ENCODE measurements around the gene DOCK10.

Gene DOCK10

DNA sequence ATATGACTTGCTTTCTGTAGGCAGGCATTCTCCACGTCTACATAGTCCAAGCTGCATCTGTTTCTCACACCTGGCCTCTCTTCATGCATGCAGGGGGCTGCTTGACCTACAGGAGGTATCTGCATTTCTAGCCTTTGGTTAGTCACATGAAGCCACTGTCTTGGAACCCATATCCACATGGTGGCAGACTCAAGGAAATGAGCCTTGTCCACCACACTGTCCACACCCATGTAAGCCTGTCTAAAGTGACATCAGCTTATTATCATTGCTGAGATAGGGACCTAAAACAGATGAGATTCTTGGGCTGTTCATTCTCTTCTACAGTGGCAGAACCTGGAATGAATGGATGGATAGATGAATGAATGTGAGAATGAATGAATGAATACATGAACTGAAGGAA lies 160.4 kb downstream of the DOCK10 start:
- DNase-seq: peak in 1 of 4 experiments; percentile 17

DNA sequence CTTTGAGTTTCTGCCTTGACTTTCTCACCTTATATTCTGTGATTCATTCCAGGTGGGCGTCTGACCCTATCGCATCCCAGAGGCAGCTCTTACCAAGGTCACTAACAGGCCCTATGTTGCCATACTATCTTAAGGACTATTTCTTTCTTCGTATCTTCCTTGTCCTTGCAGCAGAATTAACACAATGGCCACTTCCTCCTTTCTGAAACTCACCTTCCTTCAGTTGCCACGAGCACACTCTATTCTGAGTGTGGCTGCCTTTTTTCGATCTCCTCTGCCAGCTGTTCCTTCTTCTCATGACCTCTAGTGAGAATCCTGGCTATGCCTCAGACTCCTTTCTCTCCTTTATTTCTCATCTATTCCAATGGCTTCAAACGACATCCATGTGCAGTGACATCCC lies 165.7 kb downstream of the DOCK10 start:
- no peak for DNase-seq

DNA sequence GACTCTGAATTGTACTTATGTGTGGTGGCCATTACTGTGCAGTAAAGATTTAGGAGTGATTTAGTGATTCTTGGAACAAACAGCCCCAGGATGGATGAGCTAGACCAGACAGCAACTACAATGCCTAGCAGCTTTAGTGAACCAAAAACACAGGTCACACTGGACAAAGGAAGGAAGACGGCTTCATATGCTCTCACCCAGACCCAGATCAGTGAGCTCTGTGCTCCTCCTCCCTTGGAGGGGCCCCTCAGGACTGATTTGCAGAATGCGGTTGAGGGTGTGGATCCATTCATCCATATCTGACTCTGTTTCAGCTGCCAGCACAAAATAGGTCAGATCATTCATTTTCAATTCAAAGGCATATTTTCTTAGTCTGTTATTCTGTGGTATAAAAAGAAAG lies 166.4 kb downstream of the DOCK10 start:
- no peak for DNase-seq

DNA sequence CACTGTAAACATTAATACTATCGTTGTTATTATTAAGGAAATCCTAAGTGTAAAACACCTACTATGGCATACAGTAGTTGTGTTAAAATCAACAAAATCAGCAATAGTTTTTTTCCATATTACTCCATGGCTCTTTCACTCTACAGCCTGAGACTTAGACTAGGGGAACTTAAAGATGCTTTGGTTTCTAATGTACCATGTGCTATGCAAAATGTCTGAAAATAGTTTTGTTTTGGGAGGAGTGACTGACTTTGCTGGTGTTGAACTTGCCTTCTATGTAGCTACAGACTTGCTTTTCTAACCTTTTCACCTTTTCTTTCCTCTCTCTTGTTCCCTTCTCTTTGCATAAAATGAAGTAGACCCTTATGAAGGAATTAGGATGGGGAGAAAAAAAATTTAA lies 167.1 kb downstream of the DOCK10 start:
- no peak for DNase-seq

DNA sequence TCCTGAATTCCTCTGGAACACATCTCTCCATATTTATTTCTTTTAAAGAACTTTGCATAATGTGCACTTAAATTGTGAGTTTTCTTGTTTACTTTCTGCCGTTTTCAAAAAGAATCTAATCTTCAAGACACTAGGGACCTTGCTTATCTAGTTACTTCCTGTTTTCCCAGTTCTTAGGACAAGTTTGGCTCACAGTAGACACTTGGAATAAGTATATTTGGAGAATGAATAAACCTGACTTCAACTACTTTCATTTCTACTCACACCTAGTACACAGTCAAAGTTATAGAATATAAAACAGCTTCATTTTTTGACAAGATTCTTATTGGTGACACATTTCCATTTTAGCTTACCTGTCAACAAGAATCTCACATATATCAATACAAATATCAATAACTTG lies 170.5 kb downstream of the DOCK10 start:
- no peak for DNase-seq

DNA sequence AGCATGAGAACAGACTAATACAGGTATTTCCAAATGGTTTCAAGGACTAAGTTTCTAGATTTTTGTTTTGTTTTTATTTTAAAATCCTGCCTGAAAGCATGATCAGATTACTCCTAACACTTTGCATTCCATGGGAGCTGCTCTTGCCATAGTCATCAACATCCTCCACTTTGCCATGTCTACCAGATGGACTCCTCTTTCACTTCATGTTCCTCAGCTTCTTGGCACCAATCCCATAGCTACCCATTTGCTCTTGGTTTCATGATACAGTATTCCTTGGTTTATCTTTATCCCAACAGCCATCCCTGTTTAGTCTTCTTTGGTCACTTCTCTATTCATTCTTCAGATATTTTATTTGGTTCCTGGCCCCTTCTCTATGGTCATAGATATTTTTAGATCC lies 171.9 kb downstream of the DOCK10 start:
- no peak for DNase-seq

DNA sequence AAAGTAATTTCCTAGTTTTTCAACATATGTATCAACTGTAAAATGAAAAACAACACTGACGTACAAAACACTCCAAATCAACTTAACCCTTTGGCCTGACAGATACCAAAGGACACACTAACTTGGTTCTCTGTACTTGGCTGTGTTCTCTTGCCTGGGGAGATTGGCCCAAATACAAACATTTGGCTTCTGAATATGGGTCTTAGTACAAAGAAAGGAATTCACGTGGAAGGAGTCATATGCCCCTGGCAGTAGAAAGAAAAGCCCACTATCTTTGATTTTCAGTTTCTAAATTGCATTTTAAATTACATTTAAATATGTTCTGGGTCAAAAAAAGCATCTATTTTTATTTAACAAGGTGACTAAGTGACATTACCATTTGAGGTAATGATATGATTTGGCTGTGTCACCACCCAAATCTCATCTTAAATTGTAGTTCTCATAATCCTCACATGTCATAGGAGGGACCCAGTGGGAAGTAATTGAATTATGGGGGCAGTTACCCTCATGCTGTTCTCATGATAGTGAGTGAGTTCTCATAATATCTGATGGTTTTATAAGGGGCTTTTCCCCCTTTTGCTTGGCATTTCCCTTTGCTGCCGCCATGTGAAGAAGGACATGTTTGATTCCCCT lies 172.6 kb downstream of the DOCK10 start:
- DNase-seq: no peak

DNA sequence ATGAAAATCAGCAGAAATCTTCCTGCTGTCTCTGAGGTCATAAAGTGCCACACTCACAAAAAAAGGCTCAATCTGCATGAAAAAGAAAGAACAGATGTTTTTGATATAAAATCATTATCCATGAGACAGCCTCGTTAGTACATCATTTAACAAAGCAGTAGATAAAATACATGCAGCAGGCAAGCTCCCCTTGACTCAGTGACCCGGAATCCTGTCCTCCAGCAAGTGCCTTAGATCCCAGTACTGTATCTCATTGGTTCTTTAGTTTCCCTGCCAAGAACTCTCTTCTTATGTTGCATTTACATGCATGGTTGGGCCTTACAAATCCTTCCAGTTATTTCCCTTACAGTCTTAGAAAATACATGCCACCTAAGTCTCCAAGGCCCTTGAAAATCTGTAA lies 177.3 kb downstream of the DOCK10 start:
- DNase-seq: no peak

DNA sequence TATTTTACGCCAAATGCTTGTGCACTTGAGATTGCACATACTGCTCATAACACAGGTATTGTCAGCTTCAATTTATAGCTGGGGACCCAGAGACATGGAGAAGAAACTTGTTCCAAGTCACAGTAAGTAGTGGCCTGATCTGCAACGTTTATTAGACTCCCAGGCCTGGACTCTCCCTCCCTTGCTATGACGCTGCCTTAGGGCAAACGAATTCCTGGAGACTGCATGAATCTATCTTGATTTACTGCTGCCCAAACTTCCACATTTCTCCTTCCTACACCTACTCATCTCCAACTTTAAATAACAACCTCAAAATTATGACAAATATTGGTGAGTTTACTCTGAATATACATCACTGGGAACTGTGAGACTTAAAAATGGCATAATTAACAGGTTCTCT lies 181.0 kb downstream of the DOCK10 start:
- no peak for DNase-seq

DNA sequence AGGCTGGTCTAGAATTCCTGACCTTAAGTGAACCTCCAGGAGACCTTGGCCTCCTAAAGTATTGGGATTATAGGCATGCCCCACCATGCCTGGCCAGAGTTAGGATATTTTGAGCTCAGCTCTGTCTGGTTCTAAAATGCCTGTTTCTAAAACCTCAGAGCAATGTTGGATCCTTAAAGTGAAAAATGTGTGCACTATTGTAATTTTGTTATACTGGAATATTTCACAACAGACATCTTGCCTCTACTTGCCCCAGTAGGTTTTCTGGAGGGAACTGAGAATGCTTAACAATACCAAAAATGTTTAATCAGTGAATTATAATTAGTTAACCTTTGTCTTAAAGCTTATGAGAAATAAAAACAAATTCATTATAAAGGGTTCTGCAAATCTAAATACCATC lies 181.5 kb downstream of the DOCK10 start:
- DNase-seq: no peak

DNA sequence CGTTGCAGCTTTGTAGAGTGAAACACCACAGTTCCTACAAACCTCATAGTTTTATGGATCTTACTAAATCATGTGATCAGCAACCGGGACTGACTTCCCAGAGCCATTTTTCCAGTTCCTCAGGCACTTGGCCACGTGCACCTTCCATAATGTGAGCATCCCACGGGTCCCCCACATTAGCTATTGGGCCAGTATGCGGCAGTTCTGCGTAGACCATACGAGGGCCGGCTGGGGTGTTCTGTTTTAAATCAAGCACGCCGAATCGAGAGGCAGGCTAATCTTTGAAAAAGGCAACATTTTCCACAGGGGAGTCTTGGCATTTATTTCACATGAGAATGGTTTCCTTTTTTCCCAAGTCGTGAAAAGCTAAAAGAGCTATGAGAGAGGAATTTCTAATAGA lies 190.5 kb downstream of the DOCK10 start:
- DNase-seq: no peak

DNA sequence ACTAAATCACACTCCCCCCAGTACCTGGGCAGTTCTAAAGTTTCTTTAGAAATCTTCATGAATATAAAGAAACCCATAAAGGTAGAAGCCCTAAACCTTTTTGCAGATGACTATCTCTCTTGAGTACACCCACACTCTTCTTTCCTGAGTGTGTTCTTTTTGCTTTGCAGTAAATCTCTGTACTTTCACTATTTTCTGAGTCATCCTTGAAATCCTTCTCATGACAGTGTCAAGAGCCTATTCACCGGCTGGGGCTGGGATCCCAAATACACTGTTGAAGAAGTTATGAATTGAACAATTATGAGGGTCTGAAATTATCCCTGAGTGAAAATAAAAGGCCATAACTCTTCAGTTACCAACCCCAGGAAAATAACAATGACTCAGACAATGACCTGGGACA lies 192.2 kb downstream of the DOCK10 start:
- peak in 1 of 4 experiments; percentile 8 for DNase-seq

DNA sequence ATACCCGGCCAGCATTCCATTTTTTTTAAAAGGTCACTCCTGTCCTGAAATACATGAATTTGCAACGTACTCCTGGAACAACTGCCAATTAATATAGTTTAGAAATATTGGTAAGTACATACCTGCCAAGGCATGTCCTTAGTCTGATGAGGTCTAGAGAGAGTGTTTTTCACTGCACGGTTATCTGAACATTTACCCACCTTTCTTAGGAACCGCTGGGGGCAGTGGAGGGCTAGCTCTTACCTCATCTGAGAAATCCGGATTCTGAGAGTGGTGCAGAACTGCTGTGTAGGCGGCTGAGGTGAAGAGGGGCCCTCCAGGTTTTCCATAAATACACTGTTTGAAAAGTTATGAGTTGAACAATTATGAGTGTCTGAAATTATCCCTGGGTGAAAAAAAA lies 193.0 kb downstream of the DOCK10 start:
- no peak for DNase-seq

DNA sequence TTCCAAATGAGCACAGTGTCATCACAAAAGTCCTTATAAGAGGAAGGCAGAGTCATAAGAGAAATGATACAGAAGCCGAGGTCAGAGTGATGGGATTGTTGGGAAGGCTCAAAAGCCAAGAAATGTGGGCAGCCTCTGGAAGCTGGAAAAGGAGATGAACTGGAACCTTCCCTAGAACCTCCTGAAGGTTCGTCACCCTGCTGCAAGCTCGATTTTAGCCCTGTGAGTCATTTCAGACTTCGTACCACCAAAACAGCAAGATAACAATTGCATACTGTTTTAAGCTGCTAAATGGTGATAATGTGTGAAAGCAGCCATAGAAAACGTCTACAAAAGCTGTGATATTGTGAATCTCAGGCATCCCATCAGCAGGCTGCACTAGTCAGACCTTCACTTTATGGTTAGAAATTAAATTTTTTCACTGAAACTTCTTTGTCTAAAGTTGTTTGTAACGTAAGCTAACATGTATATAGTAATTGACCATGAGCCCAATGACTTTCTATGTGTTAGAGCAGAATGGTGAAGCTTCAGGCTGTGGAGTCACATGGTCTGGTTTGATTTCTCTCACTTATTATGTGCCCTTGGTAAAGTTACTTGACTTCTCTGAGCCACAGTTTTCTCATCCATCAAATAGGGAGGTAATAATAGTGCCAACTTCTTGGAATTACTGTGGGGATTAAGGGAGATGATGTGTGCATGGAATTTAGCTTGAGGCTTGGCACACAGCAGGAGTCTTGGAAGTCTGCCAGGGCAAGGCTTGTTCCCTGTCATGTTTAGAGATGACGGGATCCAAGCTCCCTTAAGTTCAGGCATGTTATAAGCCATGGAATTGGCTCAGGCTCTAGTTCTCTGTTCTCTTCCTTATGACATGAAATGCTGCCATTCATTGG lies 194.1 kb downstream of the DOCK10 start:
- DNase-seq: no peak

DNA sequence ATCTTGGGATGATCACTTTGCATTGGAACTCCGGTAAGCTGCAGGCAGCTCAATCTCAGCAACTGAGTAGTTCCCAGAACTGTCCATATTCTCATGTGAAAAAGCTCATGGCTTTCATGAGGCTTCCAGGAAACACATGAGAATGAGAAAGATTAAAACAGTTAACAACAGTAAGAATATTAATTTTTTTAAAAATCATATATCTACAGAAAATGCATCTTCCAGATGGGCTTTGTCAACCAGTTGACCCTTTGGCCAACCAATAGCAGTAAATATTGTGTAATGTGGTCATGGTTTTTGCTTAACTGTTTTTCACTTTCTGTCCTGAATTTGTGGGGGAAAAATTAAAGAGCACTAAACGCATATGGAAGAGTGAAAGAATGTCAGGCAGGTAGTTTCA lies 194.9 kb downstream of the DOCK10 start:
- DNase-seq: no peak

DNA sequence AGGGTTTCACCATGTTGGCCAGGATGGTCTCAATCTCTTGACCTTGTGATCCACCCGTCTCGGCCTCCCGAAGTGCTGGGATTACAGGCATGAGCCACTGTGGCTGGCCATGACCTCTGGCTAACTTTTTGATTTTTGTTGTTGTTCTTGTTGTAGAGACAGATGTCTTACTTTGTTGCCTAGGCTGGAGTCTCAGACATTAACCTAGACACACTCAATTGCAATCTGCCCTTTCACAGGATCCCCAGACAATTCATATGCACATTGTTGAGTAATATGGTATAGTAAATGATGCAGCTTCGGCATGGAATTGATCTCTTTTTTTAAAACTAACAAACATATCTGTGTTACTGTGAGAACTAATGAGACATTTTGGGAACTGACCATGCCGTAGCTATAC lies 195.6 kb downstream of the DOCK10 start:
- DNase-seq: no peak

DNA sequence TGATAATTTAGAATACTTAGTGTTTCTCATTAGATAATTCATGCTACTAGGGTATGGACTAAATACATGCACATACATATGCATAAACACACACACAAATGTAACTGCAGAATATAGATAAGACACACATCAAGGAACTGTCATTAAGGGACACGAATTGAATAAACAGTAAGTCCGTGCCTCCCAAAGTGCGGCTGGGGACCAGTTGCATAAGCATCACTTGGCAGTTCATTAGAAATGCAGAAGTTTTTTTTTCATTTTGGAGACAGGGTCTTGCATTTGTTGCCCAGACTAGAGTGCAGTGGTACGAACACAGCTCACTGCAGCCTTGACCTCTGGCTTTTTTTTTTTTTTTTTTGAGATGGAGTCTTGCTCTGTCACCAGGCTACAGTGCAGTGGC lies 196.1 kb downstream of the DOCK10 start:
- DNase-seq: no peak

DNA sequence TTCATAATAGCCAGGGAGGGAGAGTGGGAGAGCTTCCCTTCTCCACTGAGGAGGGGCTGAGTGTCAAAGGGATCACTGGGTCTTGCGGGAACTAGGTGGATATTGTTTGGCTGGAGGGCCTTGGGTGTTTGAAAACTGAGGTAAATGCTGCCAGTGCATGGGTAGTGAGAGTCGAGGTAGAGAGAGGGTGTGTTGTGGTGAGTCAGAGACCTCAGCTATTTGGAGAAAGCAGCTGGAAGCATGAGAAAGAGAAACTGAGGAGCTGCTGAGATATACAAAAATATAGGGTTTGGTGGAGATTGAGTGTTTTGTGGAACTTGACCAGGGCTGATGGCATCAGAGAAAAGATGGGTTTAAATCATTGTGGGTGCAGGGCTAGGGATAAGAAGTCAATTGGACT lies 199.1 kb downstream of the DOCK10 start:
- no peak for DNase-seq

DNA sequence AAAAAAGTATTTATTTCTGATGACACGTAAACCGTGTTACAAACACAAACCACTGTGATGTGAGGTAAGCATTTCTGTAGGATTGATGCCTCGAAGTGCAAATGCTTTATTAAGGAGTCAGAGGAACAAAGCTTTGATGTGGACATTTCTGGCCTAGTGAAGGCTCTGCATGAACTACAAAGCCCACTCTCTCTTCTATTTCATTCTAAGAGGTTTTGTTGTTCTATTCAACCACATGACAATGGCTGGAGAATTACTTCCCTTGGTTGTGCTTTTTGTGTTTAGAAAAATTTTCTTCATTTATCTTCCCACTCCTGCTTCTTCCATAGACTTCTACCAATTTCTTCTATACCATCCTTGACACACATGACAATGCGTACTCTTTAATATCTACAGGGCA lies 200.4 kb downstream of the DOCK10 start:
- DNase-seq: no peak

DNA sequence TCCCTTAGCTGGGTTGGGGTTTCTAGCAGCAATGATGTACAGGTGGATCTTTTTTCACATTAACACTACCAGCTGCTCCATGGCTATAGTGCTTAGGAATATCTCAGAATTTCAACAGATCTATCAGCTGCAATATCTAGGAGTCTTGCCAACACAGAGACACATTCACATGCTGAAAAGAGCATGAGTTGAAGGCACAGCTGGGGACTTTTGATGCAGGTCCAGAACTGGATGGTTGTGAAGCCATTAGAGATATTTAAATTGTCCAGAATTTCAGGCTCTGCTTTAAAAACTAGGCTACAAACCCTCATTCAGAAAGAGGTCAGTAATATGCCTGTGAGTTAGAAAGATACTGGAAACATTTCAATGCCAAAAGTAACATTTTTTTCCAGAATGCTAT lies 203.9 kb downstream of the DOCK10 start:
- DNase-seq: no peak

DNA sequence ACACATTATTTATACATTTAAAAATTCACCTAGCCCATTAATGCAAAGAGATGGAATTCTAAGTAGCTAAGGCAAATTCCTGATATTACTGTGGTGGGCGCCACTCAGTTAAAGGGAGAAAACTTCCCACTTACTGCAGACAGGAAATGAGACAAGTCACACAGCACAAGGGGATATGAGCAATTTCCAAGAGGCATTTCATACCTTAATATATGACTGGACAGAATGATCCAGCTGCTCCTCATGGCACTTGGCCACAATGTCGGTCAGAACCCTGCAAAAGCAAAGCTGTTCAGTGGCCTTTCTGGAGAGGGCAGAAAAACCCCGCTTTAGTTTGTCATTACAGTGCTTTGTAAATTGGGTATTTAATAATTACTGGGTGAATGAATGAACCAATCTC lies 204.7 kb downstream of the DOCK10 start:
- DNase-seq: peak in 3 of 4 experiments; percentile 7 to 22 (median 17)

DNA sequence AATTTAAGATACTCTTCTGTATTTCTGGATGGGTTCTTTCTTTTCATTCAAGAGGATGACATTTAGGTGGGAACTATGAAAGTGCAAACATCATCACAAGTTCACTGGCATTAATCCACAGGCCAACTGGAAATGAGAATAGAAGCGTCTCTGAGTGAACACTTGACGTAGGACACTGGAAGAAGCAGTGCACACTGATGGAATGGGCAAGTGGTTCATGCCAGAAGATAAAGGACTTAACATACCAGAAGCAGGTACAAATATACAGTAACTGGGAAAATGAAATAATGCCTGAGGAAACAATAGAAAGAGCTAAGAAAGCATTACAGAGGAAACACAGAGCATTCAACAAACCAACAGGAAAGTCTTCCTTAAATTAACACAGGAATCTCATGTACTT lies 205.2 kb downstream of the DOCK10 start:
- DNase-seq: no peak

DNA sequence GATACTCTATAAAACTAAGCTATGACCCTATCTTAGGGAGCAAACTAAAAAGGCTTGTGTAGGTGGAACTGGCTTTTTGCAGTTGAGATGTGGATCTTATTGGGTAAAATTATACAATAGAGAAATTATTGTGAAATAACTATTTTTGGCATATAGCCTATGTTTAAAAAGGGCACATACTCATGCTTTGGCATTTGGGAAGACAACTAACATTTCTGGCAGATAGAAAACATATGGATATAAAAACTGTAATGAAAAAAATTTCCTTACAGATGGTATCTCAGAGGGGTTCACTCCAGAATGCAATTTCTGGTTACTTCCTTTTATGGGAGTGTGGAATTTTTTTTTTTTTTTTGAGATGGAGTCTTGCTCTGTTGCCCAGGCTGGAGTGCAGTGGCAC lies 206.0 kb downstream of the DOCK10 start:
- no peak for DNase-seq

DNA sequence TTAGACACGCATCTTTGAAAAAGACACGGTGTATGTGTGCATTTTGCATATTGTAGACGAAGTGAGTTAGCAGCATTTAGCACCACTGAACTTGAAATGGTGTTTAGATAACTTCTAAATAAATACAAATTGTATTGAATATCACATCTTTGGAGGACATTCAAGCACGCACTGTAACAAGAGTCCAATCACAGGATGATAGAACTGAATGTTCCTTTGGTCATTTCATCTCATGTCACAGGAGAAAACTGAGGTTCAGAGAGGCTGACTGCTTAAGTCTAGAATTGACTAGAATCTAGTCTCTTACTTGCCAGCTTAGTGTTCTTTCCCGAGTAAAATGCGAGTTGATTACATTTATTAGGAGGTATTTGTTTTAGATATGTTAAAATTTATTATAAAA lies 206.9 kb downstream of the DOCK10 start:
- no peak for DNase-seq
